GM12891 (cell line): ENCODE data around the gene EIF1.

ENCODE experiments used
- POLR2AphosphoS5 ChIP-seq: IDR thresholded peaks from 2 replicates; pipeline ENCODE4 v1.6.1; 2011; ENCODE audit warnings: low read depth, low read length, control low read depth
- TAF1 ChIP-seq: IDR thresholded peaks from 2 replicates; pipeline ENCODE4 v1.6.1; 2011; ENCODE audit warnings: low read depth, low read length, control low read depth

DNA sequence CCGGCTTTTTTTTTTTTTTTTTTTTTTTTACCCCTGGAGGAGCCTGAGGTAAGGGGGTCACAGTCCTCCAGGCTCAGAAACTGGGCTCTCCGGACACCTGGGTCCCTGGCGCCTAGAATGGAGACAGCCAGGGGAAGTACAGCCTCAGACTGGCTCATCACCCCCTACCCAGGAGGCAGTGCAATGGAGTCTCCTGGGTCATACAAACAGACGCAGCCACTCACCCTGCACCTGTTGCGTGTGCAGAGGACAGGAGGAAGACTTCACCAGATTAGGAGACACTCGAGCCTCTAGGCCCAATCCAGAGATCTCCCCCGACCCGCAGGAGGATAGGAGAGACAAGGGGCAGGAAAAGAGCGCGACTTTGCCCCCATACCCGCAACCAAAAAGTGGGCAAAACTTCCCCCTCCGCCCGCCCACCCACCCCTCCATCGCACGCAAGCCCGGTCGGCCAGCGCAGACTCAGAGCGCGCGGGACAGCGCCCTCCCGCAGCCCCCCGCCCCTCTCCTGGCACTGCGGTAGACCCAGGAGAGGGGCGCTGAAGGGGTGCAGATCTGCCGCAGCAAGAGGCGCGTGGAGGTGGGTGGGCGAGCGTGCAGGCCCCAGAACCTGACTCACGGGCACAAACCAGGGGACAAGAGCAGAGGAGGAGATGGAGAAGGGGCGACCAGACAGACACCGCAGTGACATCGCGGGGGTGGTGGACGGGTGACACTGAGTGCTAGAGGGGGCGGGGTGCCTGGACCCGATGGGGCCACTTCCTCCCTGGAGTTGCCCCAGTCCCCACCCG lies 44.9 kb downstream of the EIF1 start:
- no peak for TF ChIP-seq POLR2AphosphoS5
- no peak for TF ChIP-seq TAF1
